Cardiac muscle cell (in vitro differentiated cells and primary cell): ENCODE data around the gene DNAJC30. TPM values are rescaled to one million over a fixed set of nuclear protein-coding genes. Genes with fewer than 3 reads are reported as not detected.
A peak's percentile ranks its signal among the peaks of the same experiment; 100 is the strongest.
"Not testable (repeated sequence)": the region's sequence is repeated elsewhere in the genome, so short reads cannot be mapped to it uniquely, and the experiment has no call there.

Experiments
- DNase-seq, 2 donors: peaks; one replicate each; pipeline versions ENCODE4 v3.0.0 to v3.0.0-alpha.2; 2010 to 2017; ENCODE audit warnings: low read depth in 1 of 2, low spot score in 1 of 2
- H3K27ac ChIP-seq: fragments of 200-600 bp; sonication (generic); 2 replicates; pipeline ENCODE4 v1.5.1; 2016
- H3K27me3 ChIP-seq: fragments of 200-600 bp; sonication (generic); 2 replicates; pipeline ENCODE4 v1.6.0; 2016; ENCODE audit warnings: control low read depth
- H3K36me3 ChIP-seq: fragments of 200-600 bp; sonication (generic); 2 replicates; pipeline ENCODE4 v1.5.1; 2016; ENCODE audit warnings: control low read depth
- H3K4me1 ChIP-seq: fragments of 200-600 bp; sonication (generic); 2 replicates; pipeline ENCODE4 v1.8.1; 2017; ENCODE audit warnings: low read depth, mild to moderate bottlenecking, mixed run types
- H3K4me3 ChIP-seq: fragments of 200-600 bp; sonication (generic); 2 replicates; pipeline ENCODE4 v1.5.1; 2016; ENCODE audit warnings: mild to moderate bottlenecking
- H3K9me3 ChIP-seq: fragments of 200-600 bp; sonication (generic); 2 replicates; pipeline ENCODE4 v1.5.1; 2017; ENCODE audit warnings: low read depth, mild to moderate bottlenecking, control low read depth
- polyA plus RNA-seq: library from polyadenylated mRNA; unstranded; fragments of >200 nt; fragmentation: Nextera tagmentation; extraction: Ambion mirVana; gene quantifications from 2 replicates; pipeline ENCODE4 v1.2.1, GENCODE V29; 2016
- total RNA-seq: library from RNA; depleted of rRNA; stranded (reverse); fragments of >200 nt; gene quantifications from 2 replicates; pipeline ENCODE4 v1.2.3, GENCODE V29; 2016
- TF ChIP-seq, protein P1 (sequence below): IDR thresholded peaks from 2 replicates; pipeline ENCODE4 v1.5.1; 2012; ENCODE audit warnings: low read depth, mild to moderate bottlenecking, low read length

Gene DNAJC30
- total and polyA plus RNA-seq, 2 experiments from 2014 or later = 10.1 to 23.4 TPM

DNA sequence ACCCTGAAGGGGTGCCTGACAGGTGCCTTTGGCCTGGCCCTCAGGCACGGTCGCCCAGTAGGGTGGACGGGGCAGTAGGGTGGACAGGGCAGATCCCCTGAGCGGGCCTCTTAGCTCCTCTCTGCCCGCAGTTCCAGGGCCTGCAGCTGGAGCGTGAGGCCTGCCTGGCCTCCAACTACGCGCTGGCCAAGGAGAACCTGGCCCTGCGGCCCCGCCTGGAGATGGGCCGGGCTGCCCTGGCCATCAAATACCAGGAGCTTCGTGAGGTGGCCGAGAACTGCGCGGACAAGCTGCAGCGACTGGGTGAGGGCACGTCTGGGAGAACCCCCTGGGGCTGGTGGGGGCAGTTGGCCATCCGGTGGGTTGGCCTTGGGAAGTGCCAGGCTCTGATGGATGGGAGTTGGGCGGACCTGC lies 14.0 kb downstream of the DNAJC30 start:
- TF ChIP-seq, protein P1, sequence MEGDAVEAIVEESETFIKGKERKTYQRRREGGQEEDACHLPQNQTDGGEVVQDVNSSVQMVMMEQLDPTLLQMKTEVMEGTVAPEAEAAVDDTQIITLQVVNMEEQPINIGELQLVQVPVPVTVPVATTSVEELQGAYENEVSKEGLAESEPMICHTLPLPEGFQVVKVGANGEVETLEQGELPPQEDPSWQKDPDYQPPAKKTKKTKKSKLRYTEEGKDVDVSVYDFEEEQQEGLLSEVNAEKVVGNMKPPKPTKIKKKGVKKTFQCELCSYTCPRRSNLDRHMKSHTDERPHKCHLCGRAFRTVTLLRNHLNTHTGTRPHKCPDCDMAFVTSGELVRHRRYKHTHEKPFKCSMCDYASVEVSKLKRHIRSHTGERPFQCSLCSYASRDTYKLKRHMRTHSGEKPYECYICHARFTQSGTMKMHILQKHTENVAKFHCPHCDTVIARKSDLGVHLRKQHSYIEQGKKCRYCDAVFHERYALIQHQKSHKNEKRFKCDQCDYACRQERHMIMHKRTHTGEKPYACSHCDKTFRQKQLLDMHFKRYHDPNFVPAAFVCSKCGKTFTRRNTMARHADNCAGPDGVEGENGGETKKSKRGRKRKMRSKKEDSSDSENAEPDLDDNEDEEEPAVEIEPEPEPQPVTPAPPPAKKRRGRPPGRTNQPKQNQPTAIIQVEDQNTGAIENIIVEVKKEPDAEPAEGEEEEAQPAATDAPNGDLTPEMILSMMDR = no peak
- no peaks in the 10 kb centered on the region for H3K36me3 ChIP-seq
- no peak overlapping the region for H3K27ac ChIP-seq
- DNase-seq = no peak
- H3K4me3 ChIP-seq = no peak overlapping the region
- no peaks in the 10 kb centered on the region for H3K9me3 ChIP-seq
- no peaks in the 10 kb centered on the region for H3K27me3 ChIP-seq
- peaks cover 7% of the 10 kb centered on the region for H3K4me1 ChIP-seq

- Histone ChIP-seq H3K36me3 (no peaks in the 10 kb centered on the region), H3K27ac (no peak overlapping the region), H3K4me3 (peak overlapping the region; percentile 98), H3K4me1 (peaks cover 7% of the 10 kb centered on the region), H3K27me3 (no peaks in the 10 kb centered on the region), H3K9me3 (no peaks in the 10 kb centered on the region)
- TF ChIP-seq, protein P1 = no peak
- DNase-seq = no peak
Observed at GRCh38 chr7:73668886-73669230, 14.4 kb downstream of the DNAJC30 start.

GRCh38 chr7:73668103-73668885 lies 15.0 kb downstream of the DNAJC30 start:
- TF ChIP-seq, protein P1 = no peak
- peak; percentile 20 to 48 for DNase-seq
- peak overlapping the region; percentile 98 for H3K4me3 ChIP-seq
- no peaks in the 10 kb centered on the region for H3K27me3 ChIP-seq
- peaks cover 7% of the 10 kb centered on the region for H3K4me1 ChIP-seq
- H3K27ac ChIP-seq = no peak overlapping the region
- H3K9me3 ChIP-seq = no peaks in the 10 kb centered on the region
- no peaks in the 10 kb centered on the region for H3K36me3 ChIP-seq

DNA sequence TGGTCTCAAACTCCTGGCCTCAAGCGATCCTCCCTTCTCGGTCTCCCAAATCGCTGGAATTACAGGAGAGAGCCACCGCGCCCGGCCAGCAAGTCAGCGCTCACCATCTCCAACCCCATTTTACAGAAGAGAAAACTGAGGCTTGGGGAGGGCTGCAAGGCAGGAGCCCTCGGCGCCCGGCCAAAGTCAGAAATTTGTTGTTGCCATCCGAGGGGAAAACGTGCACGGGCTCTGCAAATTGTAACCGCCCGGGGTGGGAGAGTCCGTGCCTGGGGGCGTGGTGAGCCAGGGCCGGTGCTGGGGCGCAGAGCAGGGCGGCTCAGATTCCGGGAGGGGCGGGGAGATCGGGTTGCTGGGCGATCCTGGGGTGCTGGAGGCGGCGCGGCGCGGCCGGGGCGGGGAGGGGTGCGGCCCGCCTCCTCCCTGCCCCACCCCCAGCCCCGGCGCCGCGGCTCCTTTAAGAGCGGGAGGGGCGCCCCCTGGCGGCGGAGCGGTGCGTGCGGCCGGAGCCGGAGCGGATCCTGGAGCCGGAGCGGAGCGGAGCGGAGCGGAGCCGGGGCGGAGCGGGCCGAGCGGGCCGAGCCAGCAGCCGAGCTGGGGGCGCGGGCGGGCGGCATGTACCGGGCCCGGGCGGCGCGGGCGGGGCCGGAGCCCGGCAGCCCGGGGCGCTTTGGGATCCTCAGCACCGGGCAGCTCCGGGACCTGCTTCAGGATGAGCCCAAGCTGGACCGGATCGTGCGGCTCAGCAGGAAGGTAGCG lies 15.7 kb downstream of the DNAJC30 start, which contains the start of gene VPS37D:
Gene VPS37D (plus strand): TSS at position 488 of the 759 bp plus-strand sequence. CDS start 128 bp downstream, at position 616.
- DNase-seq = peak; percentile 93 to 96
- TF ChIP-seq, protein P1 = peak; percentile 57

GRCh38 chr7:73663033-73663432 lies 20.2 kb downstream of the DNAJC30 start:
- DNase-seq = no peak

More for the DNA sequence above, 15.7 kb downstream of the DNAJC30 start, which contains the start of gene VPS37D:
- Histone ChIP-seq H3K27me3 (no peaks in the 10 kb centered on the region), H3K9me3 (no peaks in the 10 kb centered on the region), H3K4me1 (peaks cover 7% of the 10 kb centered on the region), H3K4me3 (peak within 1 kb of the TSS; percentile 98), H3K27ac (no peak within 1 kb of the TSS), H3K36me3 (no peaks in the 10 kb centered on the region)

DNA sequence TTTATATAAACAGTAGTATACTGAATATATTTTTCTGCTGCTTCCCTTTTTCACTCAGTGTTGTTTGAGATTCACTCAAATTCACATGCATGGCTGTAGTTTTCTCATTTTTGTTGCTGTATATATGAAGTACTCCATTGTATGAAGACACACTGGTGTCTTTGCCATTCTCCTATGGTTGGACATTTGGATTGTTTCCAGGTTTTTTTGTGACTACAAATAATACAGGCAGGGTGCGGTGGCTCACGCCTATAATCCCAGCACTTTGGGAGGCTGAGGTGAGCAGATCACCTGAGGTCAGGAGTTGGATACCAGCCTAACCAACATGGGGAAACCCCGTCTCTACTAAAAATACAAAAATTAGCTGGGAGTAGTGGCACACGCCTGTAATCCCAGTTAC lies 22.7 kb downstream of the DNAJC30 start:
- H3K27ac ChIP-seq, DNase-seq, H3K27me3 ChIP-seq, H3K9me3 ChIP-seq, H3K4me1 ChIP-seq, H3K4me3 ChIP-seq, H3K36me3 ChIP-seq: not testable (repeated sequence)

More at GRCh38 chr7:73663033-73663432, 20.2 kb downstream of the DNAJC30 start:
- H3K27me3 ChIP-seq = no peaks in the 10 kb centered on the region
- H3K4me1 ChIP-seq = no peaks in the 10 kb centered on the region
- no peak overlapping the region for H3K4me3 ChIP-seq
- H3K27ac ChIP-seq = no peak overlapping the region
- H3K9me3 ChIP-seq = no peaks in the 10 kb centered on the region
- TF ChIP-seq, protein P1 = no peak
- H3K36me3 ChIP-seq = no peaks in the 10 kb centered on the region
